ENCODE data around the gene COL8A1. TPM values are rescaled to one million over a fixed set of nuclear protein-coding genes. Genes with fewer than 3 reads are reported as not detected.

The COL8A1 gene
- total and polyA plus RNA-seq, 9 of the 15 experiments (the other 6 are each of a cell fraction or from before 2014, with no cell fraction given): 0.07 TPM; not detected in 8

DNA sequence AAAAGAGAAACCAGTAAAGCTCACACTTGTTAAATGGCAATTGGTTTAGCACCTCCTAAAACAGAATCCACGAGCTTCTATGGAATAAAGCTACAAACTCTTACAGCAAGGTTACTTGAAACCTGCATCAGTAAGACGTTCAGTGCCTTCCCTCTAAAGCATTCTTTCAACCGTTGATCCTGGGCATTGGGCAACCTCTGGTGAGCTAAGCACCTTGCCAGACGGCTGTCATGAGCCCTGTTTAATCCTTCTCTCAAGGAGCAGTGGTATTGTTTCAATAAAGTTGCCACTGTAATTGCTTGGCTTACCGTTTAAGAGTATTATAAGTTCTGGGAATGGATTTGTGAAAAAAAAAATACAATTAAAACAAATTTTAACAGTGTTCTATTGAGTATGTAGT lies 75.0 kb downstream of the COL8A1 start:
- intact Hi-C loops (cut with micrococcal nuclease) (no loop called here), in situ Hi-C loops (cut with MboI) (no loop called here)
- ATAC-seq (no peak), DNase-seq (ENCODE audit: extremely low read depth in 1 of 4, low spot score in 3 of 4) (no peak), FAIRE-seq (no peak)
- ChIA-PET POLR2A (no interaction called here), CTCF (ENCODE audit: low intra/inter-chr PET ratio) (no interaction called here)
- 0% methylated on average over 5 of the region's 5 CpGs for WGBS (ENCODE audit: insufficient coverage, low coverage, missing lambda C conversion rate)
- Histone ChIP-seq H3K27ac (ENCODE audit: extremely low read depth, low read depth, low read length) (no peak overlapping the region), H3K4me1 (replicated peaks in 1 of 2; ENCODE audit: control insufficient read depth in 2 of 2, insufficient read depth in 2 of 2, low read length in 2 of 2) (no peaks in the 10 kb centered on the region), H3K27me3 (ENCODE audit: control insufficient read depth in 2 of 2, insufficient read depth in 2 of 2, low read length in 2 of 2) (no peaks in the 10 kb centered on the region), H3K4me2 (ENCODE audit: insufficient read depth, low read length) (no peak overlapping the region), H3K9me3 (replicated peaks; ENCODE audit: control insufficient read depth, insufficient read depth, low read depth, low read length) (no peaks in the 10 kb centered on the region), H3K36me3 (ENCODE audit: control insufficient read depth, insufficient read depth, low read length) (no peaks in the 10 kb centered on the region), H3K4me3 (no peak overlapping the region), H3K9ac (ENCODE audit: insufficient read depth in 1 of 2, low read depth in 2 of 2, low read length in 2 of 2) (no peak overlapping the region), H2AFZ (ENCODE audit: low read depth, low read length) (no peak overlapping the region), H3K9me1 (ENCODE audit: control insufficient read depth, insufficient read depth, low read length) (no peaks in the 10 kb centered on the region), H3K79me2 (ENCODE audit: control insufficient read depth, insufficient read depth, low read length) (no peaks in the 10 kb centered on the region), H4K20me1 (replicated peaks; ENCODE audit: control insufficient read depth, insufficient read depth, low read length) (no peaks in the 10 kb centered on the region)
- BruUV-seq (replicated peaks): no TSS peak
- TF ChIP-seq ZNF830 (CRISPR knock-in tag; IDR thresholded peaks at IDR 0.05) (no peak), ZFP1 (CRISPR knock-in tag; IDR thresholded peaks at IDR 0.05) (no peak), ZFP36 (IDR thresholded peaks at IDR 0.05; ENCODE audit: low read depth, low read length, partially characterized antibody) (no peak), RHOXF2B (CRISPR knock-in tag; conservative IDR thresholded peaks at IDR 0.05) (no peak)
- TF ChIP-seq, protein P1, sequence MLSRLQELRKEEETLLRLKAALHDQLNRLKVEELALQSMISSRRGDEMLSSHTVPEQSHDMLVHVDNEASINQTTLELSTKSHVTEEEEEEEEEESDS (CRISPR knock-in tag; IDR thresholded peaks at IDR 0.05): no peak
- TF ChIP-seq, protein P2, sequence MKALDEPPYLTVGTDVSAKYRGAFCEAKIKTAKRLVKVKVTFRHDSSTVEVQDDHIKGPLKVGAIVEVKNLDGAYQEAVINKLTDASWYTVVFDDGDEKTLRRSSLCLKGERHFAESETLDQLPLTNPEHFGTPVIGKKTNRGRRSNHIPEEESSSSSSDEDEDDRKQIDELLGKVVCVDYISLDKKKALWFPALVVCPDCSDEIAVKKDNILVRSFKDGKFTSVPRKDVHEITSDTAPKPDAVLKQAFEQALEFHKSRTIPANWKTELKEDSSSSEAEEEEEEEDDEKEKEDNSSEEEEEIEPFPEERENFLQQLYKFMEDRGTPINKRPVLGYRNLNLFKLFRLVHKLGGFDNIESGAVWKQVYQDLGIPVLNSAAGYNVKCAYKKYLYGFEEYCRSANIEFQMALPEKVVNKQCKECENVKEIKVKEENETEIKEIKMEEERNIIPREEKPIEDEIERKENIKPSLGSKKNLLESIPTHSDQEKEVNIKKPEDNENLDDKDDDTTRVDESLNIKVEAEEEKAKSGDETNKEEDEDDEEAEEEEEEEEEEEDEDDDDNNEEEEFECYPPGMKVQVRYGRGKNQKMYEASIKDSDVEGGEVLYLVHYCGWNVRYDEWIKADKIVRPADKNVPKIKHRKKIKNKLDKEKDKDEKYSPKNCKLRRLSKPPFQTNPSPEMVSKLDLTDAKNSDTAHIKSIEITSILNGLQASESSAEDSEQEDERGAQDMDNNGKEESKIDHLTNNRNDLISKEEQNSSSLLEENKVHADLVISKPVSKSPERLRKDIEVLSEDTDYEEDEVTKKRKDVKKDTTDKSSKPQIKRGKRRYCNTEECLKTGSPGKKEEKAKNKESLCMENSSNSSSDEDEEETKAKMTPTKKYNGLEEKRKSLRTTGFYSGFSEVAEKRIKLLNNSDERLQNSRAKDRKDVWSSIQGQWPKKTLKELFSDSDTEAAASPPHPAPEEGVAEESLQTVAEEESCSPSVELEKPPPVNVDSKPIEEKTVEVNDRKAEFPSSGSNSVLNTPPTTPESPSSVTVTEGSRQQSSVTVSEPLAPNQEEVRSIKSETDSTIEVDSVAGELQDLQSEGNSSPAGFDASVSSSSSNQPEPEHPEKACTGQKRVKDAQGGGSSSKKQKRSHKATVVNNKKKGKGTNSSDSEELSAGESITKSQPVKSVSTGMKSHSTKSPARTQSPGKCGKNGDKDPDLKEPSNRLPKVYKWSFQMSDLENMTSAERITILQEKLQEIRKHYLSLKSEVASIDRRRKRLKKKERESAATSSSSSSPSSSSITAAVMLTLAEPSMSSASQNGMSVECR (CRISPR knock-in tag; IDR thresholded peaks at IDR 0.05): no peak
- TF ChIP-seq, protein P3, sequence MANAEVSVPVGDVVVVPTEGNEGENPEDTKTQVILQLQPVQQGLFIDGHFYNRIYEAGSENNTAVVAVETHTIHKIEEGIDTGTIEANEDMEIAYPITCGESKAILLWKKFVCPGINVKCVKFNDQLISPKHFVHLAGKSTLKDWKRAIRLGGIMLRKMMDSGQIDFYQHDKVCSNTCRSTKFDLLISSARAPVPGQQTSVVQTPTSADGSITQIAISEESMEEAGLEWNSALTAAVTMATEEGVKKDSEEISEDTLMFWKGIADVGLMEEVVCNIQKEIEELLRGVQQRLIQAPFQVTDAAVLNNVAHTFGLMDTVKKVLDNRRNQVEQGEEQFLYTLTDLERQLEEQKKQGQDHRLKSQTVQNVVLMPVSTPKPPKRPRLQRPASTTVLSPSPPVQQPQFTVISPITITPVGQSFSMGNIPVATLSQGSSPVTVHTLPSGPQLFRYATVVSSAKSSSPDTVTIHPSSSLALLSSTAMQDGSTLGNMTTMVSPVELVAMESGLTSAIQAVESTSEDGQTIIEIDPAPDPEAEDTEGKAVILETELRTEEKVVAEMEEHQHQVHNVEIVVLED (CRISPR knock-in tag; IDR thresholded peaks at IDR 0.05): no peak
